AML-193 (cell line): ENCODE measurements around the gene EIPR1.

Experiments used
- DNase-seq, 2 experiments: peaks; one replicate each; lab custom pipeline; 2025; lab: John Stamatoyannopoulos, UW

The EIPR1 gene

DNA sequence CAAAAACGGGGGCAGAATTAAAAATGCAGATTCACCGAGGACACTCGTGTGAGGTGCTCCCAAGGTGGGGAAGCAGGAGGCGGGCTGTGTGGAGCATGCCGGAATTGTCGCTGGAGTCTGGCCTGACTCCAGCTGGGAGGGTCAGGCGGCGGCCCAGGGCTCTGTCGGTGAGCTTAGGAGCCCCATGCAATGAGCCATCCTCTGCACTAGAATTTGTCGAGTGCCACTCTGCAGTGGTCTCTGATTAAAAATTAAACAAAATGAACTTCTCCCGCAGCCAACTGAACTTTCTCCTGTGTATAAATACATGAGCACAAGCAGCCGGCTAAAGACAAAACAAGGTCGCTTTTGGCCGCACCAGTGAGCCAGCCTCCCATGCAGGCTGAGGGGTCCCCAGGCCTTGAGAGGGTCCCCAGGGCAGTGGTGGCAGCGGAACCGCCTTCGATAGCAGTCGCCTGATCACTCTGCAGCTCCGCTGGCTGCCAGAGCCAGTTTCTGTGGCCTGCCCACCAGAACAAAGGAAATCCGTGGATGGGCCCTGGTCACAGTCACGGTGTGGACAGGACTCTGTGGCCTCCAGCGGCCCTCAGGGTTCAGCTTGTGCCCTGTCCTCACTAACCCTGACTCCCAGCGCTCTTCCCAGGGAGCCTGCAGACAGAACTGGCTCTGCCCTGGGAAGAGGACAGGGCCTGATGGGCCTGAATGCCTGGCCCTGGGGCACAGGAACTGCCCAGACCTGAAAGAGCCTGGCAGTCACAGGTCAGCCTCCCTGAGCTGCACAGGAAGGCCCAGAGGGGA is 201.3 kb downstream of the EIPR1 start:
- DNase-seq: no peak

DNA sequence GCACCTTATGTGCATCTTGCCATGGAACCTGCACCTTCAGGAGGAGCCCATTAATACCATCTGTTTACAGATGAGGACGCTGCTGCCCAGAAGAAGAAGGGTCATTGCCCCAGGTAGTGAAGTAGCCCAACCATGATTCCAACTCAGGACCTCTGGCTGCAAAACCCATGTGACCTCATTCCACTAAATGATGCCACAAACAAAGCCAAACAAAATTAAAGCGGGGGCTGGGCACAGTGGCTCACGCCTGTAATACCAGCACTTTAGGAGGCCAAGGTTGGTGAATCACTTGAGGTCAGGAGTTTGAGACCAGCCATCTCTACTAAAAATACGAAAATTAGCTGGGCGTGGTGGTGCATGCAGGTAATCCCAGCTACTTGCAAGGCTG is 202.1 kb downstream of the EIPR1 start:
- no peak for DNase-seq

DNA sequence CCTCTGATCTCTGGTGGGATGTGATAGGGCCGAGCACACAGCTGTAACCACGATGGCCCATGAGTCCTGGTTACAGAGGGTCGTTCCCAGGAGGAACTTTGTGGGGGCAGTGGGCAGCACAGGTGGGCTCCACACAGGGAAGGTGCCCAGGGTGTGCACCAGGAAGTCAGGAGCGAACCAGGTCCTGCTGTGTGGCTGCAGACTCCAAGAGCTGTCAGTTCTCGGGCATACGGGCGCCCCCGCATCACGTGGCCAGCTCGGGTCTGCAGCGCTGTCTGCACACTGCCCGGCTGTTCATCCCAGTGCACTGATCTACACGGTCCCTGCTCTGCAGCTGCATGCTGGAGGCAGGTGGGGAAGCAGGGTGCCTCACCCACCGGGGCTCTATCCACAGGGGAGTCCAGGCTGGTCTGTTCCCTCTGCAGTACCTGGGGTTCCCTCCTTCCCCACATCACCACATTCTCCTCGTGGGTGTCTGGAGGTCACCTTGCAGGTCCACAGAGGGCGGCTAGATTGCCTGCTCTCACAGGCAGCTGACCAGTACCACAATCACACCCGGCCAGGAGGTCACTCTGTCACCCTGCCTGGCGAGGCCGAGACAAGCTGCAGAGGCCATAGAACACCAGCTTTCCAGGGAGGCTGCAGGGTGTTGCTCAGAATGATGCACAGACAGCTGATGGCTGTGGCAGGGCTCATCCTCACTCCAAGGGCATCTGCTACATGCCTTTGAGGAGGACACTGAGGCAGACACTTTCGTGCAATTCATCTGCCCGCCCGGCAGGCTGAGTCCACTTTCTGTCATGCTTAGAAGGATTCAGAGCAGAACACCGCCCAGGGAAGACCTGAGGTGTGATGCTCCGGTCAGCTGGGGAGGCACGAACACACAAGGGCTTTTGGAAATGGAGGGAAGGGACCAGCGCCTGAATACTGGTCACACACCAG is 202.7 kb downstream of the EIPR1 start:
- DNase-seq: no peak

GRCh38 chr2:3173031-3173430 is 204.6 kb downstream of the EIPR1 start:
- DNase-seq: no peak

GRCh38 chr2:3172265-3172935 is 205.2 kb downstream of the EIPR1 start:
- DNase-seq: no peak

GRCh38 chr2:3171564-3172264 is 205.9 kb downstream of the EIPR1 start:
- no peak for DNase-seq

DNA sequence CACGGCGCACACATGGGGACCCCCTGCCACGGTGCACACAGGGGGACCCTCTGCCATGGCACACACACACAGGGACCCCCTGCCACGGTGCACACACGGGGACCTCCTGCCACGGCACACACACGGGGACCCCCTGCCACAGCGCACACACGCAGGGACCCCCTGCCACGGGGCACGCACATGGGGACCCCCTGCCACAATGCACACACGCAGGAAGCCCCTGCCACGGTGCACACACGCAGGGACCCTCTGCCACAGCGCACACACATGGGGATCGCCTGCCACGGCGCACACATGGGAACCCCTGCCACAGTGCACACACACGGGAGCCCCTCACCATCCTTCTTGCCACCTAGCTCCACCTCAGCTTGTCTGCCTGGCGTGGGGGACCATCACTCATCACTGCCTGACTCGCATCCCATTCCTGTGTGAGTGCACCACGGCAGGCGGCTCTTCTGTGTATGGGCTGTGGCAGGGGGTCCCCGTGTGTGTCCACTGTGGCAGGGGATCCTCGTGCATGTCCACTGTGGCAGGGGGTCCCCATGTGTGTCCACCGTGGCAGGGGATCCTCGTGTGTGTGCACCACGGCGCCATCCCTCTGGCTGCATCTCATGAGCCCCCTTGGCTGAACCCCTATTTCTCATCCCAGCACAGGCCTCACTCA is 206.7 kb downstream of the EIPR1 start:
- no peak for DNase-seq

- DNase-seq: no peak
Measured at GRCh38 chr2:3169106-3169870, 208.3 kb downstream of the EIPR1 start.

- no peak for DNase-seq
Measured at GRCh38 chr2:3168230-3168891, 209.3 kb downstream of the EIPR1 start.

GRCh38 chr2:3163401-3163800 is 214.2 kb downstream of the EIPR1 start:
- DNase-seq: no peak

- DNase-seq: no peak
Measured at GRCh38 chr2:3162442-3163077, 215.1 kb downstream of the EIPR1 start.

GRCh38 chr2:3160751-3161330 is 216.8 kb downstream of the EIPR1 start:
- DNase-seq: no peak

DNA sequence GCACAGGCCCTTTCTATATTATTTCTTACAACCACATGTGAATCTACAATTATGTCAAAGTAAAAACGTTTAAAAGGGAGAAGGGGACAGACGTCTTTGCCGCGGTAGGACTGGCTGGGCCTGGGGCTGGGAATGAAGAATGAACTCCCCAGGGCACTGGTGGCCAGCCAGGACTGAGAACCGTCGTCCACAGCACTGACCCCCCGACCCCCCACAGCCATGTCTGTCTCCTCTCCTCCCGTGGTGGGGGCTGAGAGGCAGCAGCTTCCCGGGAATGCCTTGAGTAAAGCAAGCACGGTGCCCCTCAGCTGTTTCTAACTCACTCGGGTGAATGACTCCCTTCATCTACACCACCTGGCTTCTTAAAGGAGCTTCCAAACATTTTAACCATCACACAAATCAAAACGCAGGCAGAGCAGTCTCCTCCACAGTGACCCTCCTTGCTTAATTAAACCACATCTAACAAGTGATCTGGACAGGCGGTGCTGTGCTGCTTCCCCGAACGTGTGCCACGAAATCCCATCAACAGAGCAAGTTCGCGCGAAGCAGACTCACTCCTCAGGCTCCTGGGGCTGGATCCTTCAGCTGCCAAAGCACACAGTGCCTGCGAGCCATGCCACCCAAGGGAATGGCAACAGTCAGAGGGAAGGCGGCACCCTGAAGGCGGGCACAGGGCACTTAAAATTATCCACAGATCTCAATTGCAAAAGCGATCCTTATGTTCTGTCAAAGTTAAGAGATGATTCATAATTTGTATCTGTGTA is 217.7 kb downstream of the EIPR1 start:
- DNase-seq: no peak

- no peak for DNase-seq
Measured at GRCh38 chr2:3154700-3155099, 222.9 kb downstream of the EIPR1 start.

- no peak for DNase-seq
Measured at GRCh38 chr2:3154146-3154545, 223.5 kb downstream of the EIPR1 start.

- no peak for DNase-seq
Measured at GRCh38 chr2:3151153-3151918, 226.3 kb downstream of the EIPR1 start.

DNA sequence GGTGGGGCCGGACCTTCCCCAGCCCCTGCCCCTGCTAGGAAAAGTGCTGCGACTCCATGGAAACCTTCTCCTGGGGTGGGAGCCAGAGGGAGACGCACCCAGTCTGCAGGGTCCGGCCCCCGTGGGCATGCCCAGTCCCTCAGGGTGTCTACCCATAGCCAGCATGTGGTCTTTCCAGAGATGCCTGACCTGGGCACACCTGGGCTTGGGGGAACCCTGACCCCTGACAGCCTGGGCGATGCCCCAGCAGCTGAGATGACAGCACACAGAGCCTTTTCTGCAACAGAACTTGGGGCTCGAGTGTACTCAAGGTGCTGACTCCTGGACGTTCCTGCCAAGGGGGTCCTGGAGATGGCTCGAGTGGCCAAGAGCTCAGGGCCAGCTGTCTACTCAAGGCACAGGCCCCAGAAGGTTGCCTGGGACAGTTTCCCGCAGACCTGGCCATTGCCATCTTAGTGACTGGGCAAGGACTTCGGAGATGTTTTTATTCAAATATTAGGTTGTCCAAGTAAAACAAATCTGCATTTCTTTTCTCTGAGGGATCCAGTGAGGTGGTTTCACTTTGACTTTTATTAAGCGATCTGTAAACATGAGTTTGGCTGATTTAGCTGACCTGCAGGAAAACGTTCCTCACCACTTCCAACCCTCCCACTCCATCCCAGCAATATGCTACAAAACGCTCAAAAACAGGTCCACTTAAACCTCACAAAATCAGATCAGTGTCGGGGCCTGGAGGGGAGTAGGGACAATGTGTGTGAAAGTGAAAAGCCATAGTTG is 228.0 kb downstream of the EIPR1 start:
- DNase-seq: no peak
